Activated CD4-positive, CD25-positive, alpha-beta regulatory T cell treated with anti-CD3 and anti-CD28 coated beads, Interleukin-2, amount 50 U/mL, for 24 hours (primary cell): ENCODE measurements around the gene CHI3L1.

Experiments
- ATAC-seq, 2 donors: fragments of 150-1000 bp; cut with Tn5 transposase; one replicate each; pipeline ENCODE4 v1.10.0; 2021; ENCODE audit warnings: mild to moderate bottlenecking in 1 of 2, moderate library complexity in 1 of 2

Gene CHI3L1

GRCh38 chr1:203149188-203149840 lies 37.2 kb downstream of the CHI3L1 start:
- no peak for ATAC-seq

- ATAC-seq: no peak
Observed at GRCh38 chr1:203148579-203148978, 37.9 kb downstream of the CHI3L1 start.

- ATAC-seq: no peak
Observed at GRCh38 chr1:203148127-203148526, 38.4 kb downstream of the CHI3L1 start.

- no peak for ATAC-seq
Observed at GRCh38 chr1:203147376-203147775, 39.1 kb downstream of the CHI3L1 start.

GRCh38 chr1:203146537-203146936 lies 40.0 kb downstream of the CHI3L1 start:
- no peak for ATAC-seq

- no peak for ATAC-seq
Observed at GRCh38 chr1:203146042-203146369, 40.5 kb downstream of the CHI3L1 start.

- no peak for ATAC-seq
Observed at GRCh38 chr1:203145321-203146041, 41.0 kb downstream of the CHI3L1 start.

GRCh38 chr1:203144661-203145060 lies 41.8 kb downstream of the CHI3L1 start:
- no peak for ATAC-seq

- ATAC-seq: no peak
Observed at GRCh38 chr1:203143641-203144040, 42.9 kb downstream of the CHI3L1 start.

GRCh38 chr1:203142684-203143408 lies 43.7 kb downstream of the CHI3L1 start:
- no peak for ATAC-seq

- ATAC-seq: no peak
Observed at GRCh38 chr1:203142124-203142523, 44.4 kb downstream of the CHI3L1 start.

- no peak for ATAC-seq
Observed at GRCh38 chr1:203140743-203141520, 45.6 kb downstream of the CHI3L1 start.

GRCh38 chr1:203139976-203140475 lies 46.5 kb downstream of the CHI3L1 start:
- ATAC-seq: no peak

GRCh38 chr1:203138066-203138465 lies 48.4 kb downstream of the CHI3L1 start:
- no peak for ATAC-seq

GRCh38 chr1:203137324-203137723 lies 49.2 kb downstream of the CHI3L1 start:
- no peak for ATAC-seq

GRCh38 chr1:203136409-203137042 lies 50.0 kb downstream of the CHI3L1 start:
- ATAC-seq: no peak

GRCh38 chr1:203135636-203136305 lies 50.7 kb downstream of the CHI3L1 start:
- ATAC-seq: no peak

- ATAC-seq: no peak
Observed at GRCh38 chr1:203133970-203134725, 52.4 kb downstream of the CHI3L1 start.

GRCh38 chr1:203131548-203132200 lies 54.8 kb downstream of the CHI3L1 start:
- ATAC-seq: no peak

- no peak for ATAC-seq
Observed at GRCh38 chr1:203130358-203130985, 56.0 kb downstream of the CHI3L1 start.
